ENCODE results near the gene SYPL1. TPM values are rescaled to one million over a fixed set of nuclear protein-coding genes. Genes with fewer than 3 reads are reported as not detected.

Gene SYPL1
- total and polyA plus RNA-seq, 4 donors, result 52.7 to 114 (median 68.4) TPM

GRCh38 chr7:106099539-106099938 lies 12.6 kb downstream of the SYPL1 start:
- Histone ChIP-seq H3K4me1 (ENCODE audit: control insufficient read depth in 5 of 5, insufficient read depth in 5 of 5, low read length in 5 of 5) (peaks cover 0 to 17% (median 0%) of the 10 kb centered on the region in 5 donors), H3K4me3 (no peak overlapping the region), H3K9me3 (ENCODE audit: control insufficient read depth in 4 of 4, insufficient read depth in 3 of 4, low read length in 3 of 4) (no peaks in the 10 kb centered on the region), H3K9ac (ENCODE audit: insufficient read depth in 1 of 2, low read length in 2 of 2) (no peak overlapping the region), H3K36me3 (ENCODE audit: control insufficient read depth in 4 of 4, insufficient read depth in 4 of 4, low read length in 4 of 4) (peaks cover 0 to 6% (median 2%) of the 10 kb centered on the region in 4 donors), H3K27me3 (ENCODE audit: control insufficient read depth in 3 of 3, insufficient read depth in 3 of 3, low read length in 2 of 3) (no peaks in the 10 kb centered on the region), H3K27ac (ENCODE audit: low read depth in 1 of 2, low read length in 1 of 2) (no peak overlapping the region)
- 97% methylated on average over 3 of the region's 3 CpGs for WGBS, 2 donors
- ATAC-seq (ENCODE audit: insufficient read depth, low FRiP score) (no peak), DNase-seq (no peak)
- no peak for TF ChIP-seq CTCF (IDR thresholded peaks at IDR 0.05; ENCODE audit: control extremely low read depth, extremely low read depth)

GRCh38 chr7:106098889-106099288 lies 13.2 kb downstream of the SYPL1 start:
- no peak overlapping the region for H3K9ac ChIP-seq (ENCODE audit: insufficient read depth in 1 of 2, low read length in 2 of 2)
- no peak overlapping the region for H3K27ac ChIP-seq (ENCODE audit: low read depth in 1 of 2, low read length in 1 of 2)
- H3K4me1 ChIP-seq (ENCODE audit: control insufficient read depth in 5 of 5, insufficient read depth in 5 of 5, low read length in 5 of 5), result peaks cover 0 to 13% (median 0%) of the 10 kb centered on the region in 5 donors
- peaks cover 0 to 6% (median 2%) of the 10 kb centered on the region in 4 donors for H3K36me3 ChIP-seq (ENCODE audit: control insufficient read depth in 4 of 4, insufficient read depth in 4 of 4, low read length in 4 of 4)
- DNase-seq (no peak), ATAC-seq (ENCODE audit: insufficient read depth, low FRiP score) (no peak)
- no peak overlapping the region for H3K4me3 ChIP-seq
- no peak for TF ChIP-seq CTCF (IDR thresholded peaks at IDR 0.05; ENCODE audit: control extremely low read depth, extremely low read depth)
- H3K9me3 ChIP-seq (ENCODE audit: control insufficient read depth in 4 of 4, insufficient read depth in 3 of 4, low read length in 3 of 4), result no peaks in the 10 kb centered on the region
- no peaks in the 10 kb centered on the region for H3K27me3 ChIP-seq (ENCODE audit: control insufficient read depth in 3 of 3, insufficient read depth in 3 of 3, low read length in 2 of 3)

- peaks cover 6 to 16% (median 10%) of the 10 kb centered on the region in 4 donors for H3K36me3 ChIP-seq (ENCODE audit: control insufficient read depth in 4 of 4, insufficient read depth in 4 of 4, low read length in 4 of 4)
- no peaks in the 10 kb centered on the region for H3K9me3 ChIP-seq (ENCODE audit: control insufficient read depth in 4 of 4, insufficient read depth in 3 of 4, low read length in 3 of 4)
- H3K27ac ChIP-seq (ENCODE audit: low read depth in 1 of 2, low read length in 1 of 2), result no peak overlapping the region
- H3K4me1 ChIP-seq (ENCODE audit: control insufficient read depth in 5 of 5, insufficient read depth in 5 of 5, low read length in 5 of 5), result peaks cover 0 to 3% (median 0%) of the 10 kb centered on the region in 5 donors
- no peak for ATAC-seq (ENCODE audit: insufficient read depth, low FRiP score)
- H3K4me3 ChIP-seq, result no peak overlapping the region
- no peak for DNase-seq
- H3K27me3 ChIP-seq (ENCODE audit: control insufficient read depth in 3 of 3, insufficient read depth in 3 of 3, low read length in 2 of 3), result no peaks in the 10 kb centered on the region
- WGBS, 2 donors, result 92 to 96% methylated on average over 1 of the region's 1 CpG
- H3K9ac ChIP-seq (ENCODE audit: insufficient read depth in 1 of 2, low read length in 2 of 2), result no peak overlapping the region
- TF ChIP-seq CTCF (IDR thresholded peaks at IDR 0.05; ENCODE audit: control extremely low read depth, extremely low read depth), result no peak
Observed at GRCh38 chr7:106095634-106096033, 16.5 kb downstream of the SYPL1 start.

GRCh38 chr7:106094780-106095179 lies 17.3 kb downstream of the SYPL1 start:
- Histone ChIP-seq H3K4me3 (no peak overlapping the region), H3K9me3 (ENCODE audit: control insufficient read depth in 4 of 4, insufficient read depth in 3 of 4, low read length in 3 of 4) (no peaks in the 10 kb centered on the region), H3K27me3 (ENCODE audit: control insufficient read depth in 3 of 3, insufficient read depth in 3 of 3, low read length in 2 of 3) (no peaks in the 10 kb centered on the region), H3K36me3 (ENCODE audit: control insufficient read depth in 4 of 4, insufficient read depth in 4 of 4, low read length in 4 of 4) (peaks cover 6 to 21% (median 11%) of the 10 kb centered on the region in 4 donors), H3K4me1 (ENCODE audit: control insufficient read depth in 5 of 5, insufficient read depth in 5 of 5, low read length in 5 of 5) (no peaks in the 10 kb centered on the region), H3K27ac (ENCODE audit: low read depth in 1 of 2, low read length in 1 of 2) (no peak overlapping the region), H3K9ac (ENCODE audit: insufficient read depth in 1 of 2, low read length in 2 of 2) (no peak overlapping the region)
- DNase-seq (no peak), ATAC-seq (ENCODE audit: insufficient read depth, low FRiP score) (no peak)
- WGBS, 2 donors, result 93 to 95% methylated on average over 3 of the region's 3 CpGs
- TF ChIP-seq CTCF (IDR thresholded peaks at IDR 0.05; ENCODE audit: control extremely low read depth, extremely low read depth), result no peak

Data from lung (tissue), 12 donors.